Skeletal muscle satellite cell (primary cell): Measurements from ENCODE around the gene USP50. TPM values are rescaled to one million over a fixed set of nuclear protein-coding genes. Genes with fewer than 3 reads are reported as not detected.
"Not testable (repeated sequence)": the region's sequence is repeated elsewhere in the genome, so short reads cannot be mapped to it uniquely, and the experiment has no call there.

ENCODE experiments used
- H3K27me3 ChIP-seq: 2 replicates; pipeline ENCODE4 v1.7.0; 2013; ENCODE audit warnings: low read length; ENCODE audit not compliant: control insufficient read depth, insufficient read depth
- H3K36me3 ChIP-seq: 2 replicates; pipeline ENCODE4 v1.7.0; 2013; ENCODE audit warnings: mild to moderate bottlenecking, control low read depth, low read length; ENCODE audit not compliant: insufficient read depth
- H3K4me1 ChIP-seq: 2 replicates; pipeline ENCODE4 v1.7.0; 2013; ENCODE audit warnings: low read length; ENCODE audit not compliant: control insufficient read depth, insufficient read depth
- H3K4me2 ChIP-seq: 2 replicates; pipeline ENCODE4 v1.7.0; 2013; ENCODE audit warnings: mild to moderate bottlenecking, low read length
- H3K4me3 ChIP-seq: 2 replicates; pipeline ENCODE4 v1.7.0; 2013; ENCODE audit warnings: low read length
- H3K9ac ChIP-seq: 2 replicates; pipeline ENCODE4 v1.7.0; 2013; ENCODE audit warnings: mild to moderate bottlenecking, low read depth, low read length, moderate library complexity
- H3K9me3 ChIP-seq: replicated peaks from 2 replicates; pipeline ENCODE4 v1.7.0; 2013; ENCODE audit warnings: mild to moderate bottlenecking, control low read depth, low read length
- total RNA-seq: library from RNA; depleted of rRNA; stranded (reverse); fragments of >200 nt; gene quantifications from 2 replicates; pipeline ENCODE4 v1.2.3, GENCODE V29; 2012; rRNA removed

The USP50 gene
- total RNA-seq, result not detected in 2 replicates

DNA sequence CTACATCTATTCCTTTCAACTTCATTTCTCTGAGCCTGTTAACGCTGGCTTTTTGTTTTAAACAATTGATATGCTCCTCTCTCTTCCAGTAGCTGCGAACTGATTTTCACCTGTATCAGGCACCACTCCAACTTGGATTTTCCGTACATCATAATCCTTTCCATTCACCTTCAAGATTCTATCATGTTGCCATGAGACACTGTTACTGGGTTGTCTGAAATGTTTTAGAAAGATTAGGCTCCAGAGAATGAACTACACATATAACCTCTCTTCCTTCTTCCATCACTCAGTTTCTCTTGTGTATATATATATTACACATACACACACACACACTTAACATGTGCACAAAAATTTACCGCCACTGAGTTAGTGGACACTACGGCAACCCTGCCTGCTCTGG, at the start of gene USP50:
USP50 (minus strand) TSS at position 101 of the 400 bp plus-strand sequence. CDS start 141 bp downstream, outside the sequence.
- H3K4me2 ChIP-seq, result no peak within 1 kb of the TSS
- no peaks in the 10 kb centered on the region for H3K36me3 ChIP-seq
- no peaks in the 10 kb centered on the region for H3K4me1 ChIP-seq
- no peak within 1 kb of the TSS for H3K4me3 ChIP-seq
- no peaks in the 10 kb centered on the region for H3K9me3 ChIP-seq
- no peak within 1 kb of the TSS for H3K9ac ChIP-seq
- H3K27me3 ChIP-seq, result no peaks in the 10 kb centered on the region

DNA sequence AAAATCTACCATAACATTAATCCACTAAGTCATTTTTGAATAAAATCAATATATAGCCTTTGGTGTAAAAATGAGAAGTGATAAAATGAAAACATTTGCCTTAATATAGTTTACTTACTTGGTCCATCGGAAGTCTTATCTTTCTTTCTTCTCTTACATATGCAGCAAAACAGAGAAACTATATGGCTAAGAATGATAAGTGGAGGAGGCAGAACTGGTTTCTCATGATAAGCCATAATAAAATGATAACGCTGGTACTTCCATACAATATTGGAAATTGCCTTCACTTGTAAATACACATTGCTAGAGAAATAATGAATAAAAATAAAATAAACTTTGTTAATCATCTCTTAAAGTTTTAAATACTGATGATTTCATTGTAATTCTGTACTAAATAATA, 47.8 kb upstream of the USP50 start:
- no peak overlapping the region for H3K4me3 ChIP-seq
- no peaks in the 10 kb centered on the region for H3K4me1 ChIP-seq
- H3K9ac ChIP-seq, result no peak overlapping the region
- H3K36me3 ChIP-seq, result peaks cover 73% of the 10 kb centered on the region
- H3K4me2 ChIP-seq, result no peak overlapping the region
- no peaks in the 10 kb centered on the region for H3K27me3 ChIP-seq
- no peaks in the 10 kb centered on the region for H3K9me3 ChIP-seq

DNA sequence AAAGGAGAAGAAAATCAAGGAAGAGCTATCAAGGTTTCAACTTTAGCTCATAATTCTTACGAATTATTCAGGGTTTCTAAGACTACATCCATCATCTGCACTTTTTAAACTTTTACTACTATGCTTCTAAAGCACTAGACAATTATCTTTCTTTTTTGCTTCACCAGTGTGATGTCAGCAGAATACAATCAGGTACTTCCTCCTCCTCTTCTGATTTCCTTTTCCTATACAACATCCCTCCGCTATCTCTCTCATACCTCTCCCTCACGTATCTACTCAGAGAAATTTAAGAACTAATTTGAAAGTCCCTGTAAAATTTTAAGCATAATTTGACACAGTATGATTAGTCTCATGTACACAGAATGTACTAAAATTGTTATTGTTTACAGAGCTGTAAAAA, 47.3 kb upstream of the USP50 start:
- Histone ChIP-seq H3K27me3 (no peaks in the 10 kb centered on the region), H3K9me3 (no peaks in the 10 kb centered on the region), H3K36me3 (peaks cover 72% of the 10 kb centered on the region), H3K4me2 (no peak overlapping the region), H3K9ac (no peak overlapping the region), H3K4me1 (no peaks in the 10 kb centered on the region), H3K4me3 (no peak overlapping the region)

DNA sequence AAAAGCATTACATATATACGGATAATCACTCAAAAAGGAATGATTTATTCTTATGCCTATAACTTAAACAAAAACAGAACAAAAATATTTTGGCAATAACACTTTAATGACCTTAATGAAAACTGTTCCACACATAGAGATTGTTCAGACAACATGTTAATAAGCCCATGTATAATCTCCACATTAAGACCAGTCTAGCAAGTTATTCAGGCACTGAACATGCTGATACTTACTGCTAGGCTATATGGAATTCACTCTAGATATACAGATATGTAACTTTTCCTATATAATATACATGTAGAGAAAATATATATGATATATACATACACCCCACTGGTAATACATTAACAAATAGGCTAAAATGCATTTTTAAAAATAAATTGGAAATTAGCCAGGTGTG, 43.8 kb upstream of the USP50 start:
- H3K27me3 ChIP-seq, result no peaks in the 10 kb centered on the region
- H3K4me1 ChIP-seq, result no peaks in the 10 kb centered on the region
- no peak overlapping the region for H3K9ac ChIP-seq
- H3K9me3 ChIP-seq, result no peaks in the 10 kb centered on the region
- H3K4me2 ChIP-seq, result no peak overlapping the region
- peaks cover 63% of the 10 kb centered on the region for H3K36me3 ChIP-seq
- no peak overlapping the region for H3K4me3 ChIP-seq

DNA sequence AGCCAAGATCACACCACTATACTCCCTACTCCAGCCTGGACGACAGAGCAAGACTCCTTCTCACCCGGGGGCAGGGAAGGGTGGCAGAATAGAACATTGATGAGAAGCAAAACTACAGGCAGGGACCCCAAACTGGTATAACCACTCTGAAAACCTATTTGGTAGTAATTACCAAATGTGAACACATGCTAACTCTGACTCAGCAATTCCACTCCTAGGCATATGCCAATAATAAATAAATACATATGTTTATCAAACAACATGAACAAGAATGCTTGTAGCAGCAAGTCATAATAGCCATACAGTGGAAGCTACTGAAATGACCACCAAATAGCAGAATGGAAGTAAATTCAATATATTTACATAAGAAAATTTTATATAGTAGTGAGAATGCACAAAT, 31.0 kb upstream of the USP50 start:
- peaks cover 74% of the 10 kb centered on the region for H3K36me3 ChIP-seq

DNA sequence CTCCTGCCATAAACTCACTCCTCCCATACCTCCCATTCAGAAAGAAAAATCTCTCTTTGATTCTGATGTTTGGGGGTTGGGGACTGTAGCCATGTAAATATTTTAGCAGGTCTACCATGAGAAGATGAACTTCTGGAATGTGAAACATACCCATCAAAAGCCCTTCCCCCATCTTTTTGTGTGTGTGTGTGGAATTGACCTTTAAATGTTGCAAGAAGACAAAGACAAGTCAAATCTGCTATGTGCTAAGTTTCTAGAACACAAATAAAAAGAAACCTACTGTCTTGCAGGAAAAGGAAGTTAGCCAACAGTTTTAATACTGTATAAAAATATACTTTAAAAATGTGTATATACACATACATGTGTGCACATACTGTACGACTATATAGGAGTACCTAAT, 29.7 kb upstream of the USP50 start:
- no peaks in the 10 kb centered on the region for H3K9me3 ChIP-seq
- H3K4me1 ChIP-seq, result no peaks in the 10 kb centered on the region
- no peak overlapping the region for H3K4me3 ChIP-seq
- H3K36me3 ChIP-seq, result peaks cover 70% of the 10 kb centered on the region
- H3K9ac ChIP-seq, result no peak overlapping the region
- H3K4me2 ChIP-seq, result no peak overlapping the region
- no peaks in the 10 kb centered on the region for H3K27me3 ChIP-seq

More for the DNA sequence above, 31.0 kb upstream of the USP50 start:
- no peak overlapping the region for H3K4me2 ChIP-seq
- no peaks in the 10 kb centered on the region for H3K4me1 ChIP-seq
- H3K27me3 ChIP-seq, result no peaks in the 10 kb centered on the region
- H3K9me3 ChIP-seq, result no peaks in the 10 kb centered on the region
- no peak overlapping the region for H3K9ac ChIP-seq
- no peak overlapping the region for H3K4me3 ChIP-seq

DNA sequence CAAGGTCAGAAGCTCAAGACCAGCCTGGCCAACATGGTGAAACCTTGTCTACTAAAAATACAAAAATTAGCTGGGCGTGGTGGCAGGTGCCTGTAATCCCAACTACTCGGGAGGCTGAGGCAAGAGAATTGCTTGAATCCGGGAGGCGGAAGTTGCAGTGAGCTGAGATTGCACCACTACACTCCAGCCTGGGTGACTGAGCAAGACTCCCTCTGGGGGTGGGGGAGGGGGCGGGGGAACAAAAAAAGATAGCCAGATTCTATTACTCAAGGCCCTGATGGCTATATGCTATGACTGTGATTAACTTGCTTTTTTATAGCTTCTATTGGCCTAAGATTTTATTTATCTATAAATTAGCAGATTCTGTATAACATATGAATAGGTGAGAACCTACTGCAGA, 27.4 kb upstream of the USP50 start:
- H3K9me3 ChIP-seq, H3K4me1 ChIP-seq, H3K4me2 ChIP-seq, H3K9ac ChIP-seq, H3K27me3 ChIP-seq, H3K4me3 ChIP-seq: not testable (repeated sequence)
- peaks cover 65% of the 10 kb centered on the region for H3K36me3 ChIP-seq

DNA sequence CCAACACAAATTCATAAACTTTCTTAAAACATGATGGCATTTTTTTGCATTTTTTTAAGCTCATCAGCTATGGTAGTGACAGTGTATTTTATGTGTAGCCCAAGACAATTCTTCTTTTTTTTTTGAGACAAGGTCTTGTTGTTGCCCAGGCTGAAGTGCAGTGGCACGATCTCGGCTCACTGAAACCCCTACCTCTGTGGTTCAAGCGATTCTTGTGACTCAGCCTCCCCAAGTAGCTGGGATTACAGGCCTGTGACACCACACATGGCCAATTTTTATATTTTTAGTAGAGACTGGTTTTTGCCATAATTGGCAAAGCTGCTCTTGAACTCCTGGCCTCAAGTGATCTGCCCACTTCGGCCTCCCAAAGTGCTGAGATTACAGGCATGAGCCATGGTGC, 17.3 kb upstream of the USP50 start:
- H3K4me3 ChIP-seq, result no peak overlapping the region
- H3K27me3 ChIP-seq, result no peaks in the 10 kb centered on the region
- H3K36me3 ChIP-seq, result peaks cover 50% of the 10 kb centered on the region
- no peaks in the 10 kb centered on the region for H3K4me1 ChIP-seq
- H3K9ac ChIP-seq, result no peak overlapping the region
- no peaks in the 10 kb centered on the region for H3K9me3 ChIP-seq
- no peak overlapping the region for H3K4me2 ChIP-seq

DNA sequence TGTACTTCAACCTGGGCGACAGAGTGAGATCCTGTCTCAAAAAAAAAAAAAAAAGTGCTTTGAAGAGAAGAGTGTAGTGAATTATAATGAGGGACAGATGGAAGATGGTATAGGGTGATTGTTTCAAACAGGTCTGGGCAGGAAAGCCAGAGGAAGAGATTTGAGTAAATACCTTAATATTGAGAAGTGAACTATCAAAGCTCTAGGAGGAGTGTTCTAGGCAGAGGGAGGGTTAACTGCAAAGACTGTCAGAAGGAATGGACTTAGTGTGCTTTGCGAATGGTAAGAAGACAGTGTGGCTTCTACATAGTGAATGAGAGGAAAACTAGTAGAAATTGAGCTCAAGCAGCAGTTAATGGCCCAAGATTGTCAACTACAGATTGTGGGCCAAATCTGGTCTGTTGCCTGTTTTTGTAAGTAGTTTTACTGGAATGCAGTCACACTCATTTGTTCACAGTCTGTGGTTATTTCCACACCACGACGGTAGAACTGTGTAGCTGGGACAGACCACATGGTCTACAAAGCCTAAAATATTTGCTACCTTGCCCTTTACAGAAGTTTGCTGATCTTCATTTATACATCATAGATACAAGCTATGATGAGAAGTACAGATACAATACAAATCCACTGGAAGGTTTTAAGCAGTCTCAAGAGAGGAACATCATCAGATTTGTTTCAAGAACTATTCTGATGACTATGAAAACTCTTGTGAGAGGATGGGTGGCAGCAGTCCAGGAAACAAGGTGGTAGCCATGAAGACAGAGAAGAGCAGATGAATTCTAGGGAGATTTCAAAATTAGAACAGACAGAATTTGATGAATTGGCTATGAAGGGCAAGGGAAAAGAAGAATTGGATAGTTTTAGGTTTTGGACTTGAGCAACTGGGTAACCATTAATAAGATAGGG, 16.5 kb upstream of the USP50 start:
- Histone ChIP-seq H3K4me3 (no peak overlapping the region), H3K9me3 (no peaks in the 10 kb centered on the region), H3K36me3 (peaks cover 44% of the 10 kb centered on the region), H3K9ac (no peak overlapping the region), H3K4me2 (no peak overlapping the region), H3K4me1 (no peaks in the 10 kb centered on the region), H3K27me3 (no peaks in the 10 kb centered on the region)

DNA sequence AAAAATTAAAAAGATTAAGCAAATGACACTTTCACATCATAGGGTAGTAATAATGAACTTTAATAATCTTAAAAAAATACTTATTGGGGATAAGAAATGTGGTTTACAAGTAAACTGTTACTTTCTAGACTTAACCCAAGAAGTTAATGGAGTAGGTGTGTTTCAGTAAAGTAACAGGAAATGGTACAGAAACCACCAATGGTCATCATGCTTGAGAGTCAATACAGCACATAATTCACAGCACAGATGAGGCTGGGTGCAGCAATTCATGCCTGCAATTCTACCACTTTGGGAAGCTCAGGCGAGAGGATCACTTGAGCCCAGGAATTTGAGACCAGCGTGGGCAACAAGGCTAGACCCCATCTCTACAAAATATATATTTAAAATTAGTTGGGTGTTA, 11.5 kb upstream of the USP50 start:
- peaks cover 29% of the 10 kb centered on the region for H3K36me3 ChIP-seq
- no peak overlapping the region for H3K9ac ChIP-seq
- H3K4me1 ChIP-seq, result no peaks in the 10 kb centered on the region
- H3K4me2 ChIP-seq, result no peak overlapping the region
- H3K4me3 ChIP-seq, result no peak overlapping the region
- H3K9me3 ChIP-seq, result no peaks in the 10 kb centered on the region
- H3K27me3 ChIP-seq, result no peaks in the 10 kb centered on the region

DNA sequence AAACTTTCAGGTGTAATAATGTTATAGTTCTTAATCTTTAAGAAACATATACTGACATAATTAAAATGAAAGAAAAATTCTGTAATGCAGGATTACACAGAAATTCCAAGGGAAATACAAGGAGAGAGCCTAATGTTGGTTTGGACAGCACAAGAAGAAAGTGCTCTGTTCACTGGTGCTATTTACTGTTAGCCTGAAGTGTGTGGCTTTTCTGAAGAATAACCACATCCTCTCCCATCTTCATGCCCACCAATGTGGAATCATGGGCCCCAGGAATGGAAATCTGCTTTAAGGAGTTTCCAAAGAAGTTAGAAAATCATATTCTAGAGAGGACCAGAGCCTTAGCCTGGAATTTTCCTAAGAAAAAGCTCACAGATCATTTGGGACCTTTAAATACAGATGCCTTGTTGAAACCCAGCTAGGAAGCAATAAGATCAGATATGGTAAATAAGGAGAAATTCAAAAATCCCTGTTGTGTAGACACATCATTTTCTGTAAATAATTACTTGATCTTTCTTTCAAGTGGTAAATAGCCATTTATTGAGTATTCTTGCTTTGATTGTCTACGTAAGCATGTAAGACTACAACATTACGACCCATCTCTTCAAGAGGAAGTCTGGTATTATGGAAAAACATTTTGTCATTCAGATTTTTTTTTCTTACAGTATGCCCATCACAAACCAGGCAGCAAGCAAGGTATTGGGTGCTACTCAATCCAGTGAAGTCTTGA, 10.3 kb upstream of the USP50 start:
- H3K9me3 ChIP-seq, result no peaks in the 10 kb centered on the region
- H3K4me3 ChIP-seq, result no peak overlapping the region
- H3K9ac ChIP-seq, result no peak overlapping the region
- H3K4me2 ChIP-seq, result no peak overlapping the region
- peaks cover 18% of the 10 kb centered on the region for H3K36me3 ChIP-seq
- no peaks in the 10 kb centered on the region for H3K4me1 ChIP-seq
- no peaks in the 10 kb centered on the region for H3K27me3 ChIP-seq
